GM18870 (cell line): ENCODE data around the gene TMEM200A.

Source experiments
- ATAC-seq: cut with Tn5 transposase; IDR thresholded peaks from one replicate; pipeline ENCODE4 v1.9.1; 2021; ENCODE audit warnings: moderate library complexity; ENCODE audit not compliant: unreplicated experiment

The TMEM200A gene

GRCh38 chr6:130377371-130377770 is 11.6 kb downstream of the TMEM200A start:
- no peak for ATAC-seq

GRCh38 chr6:130377915-130378314 is 12.1 kb downstream of the TMEM200A start:
- no peak for ATAC-seq

DNA sequence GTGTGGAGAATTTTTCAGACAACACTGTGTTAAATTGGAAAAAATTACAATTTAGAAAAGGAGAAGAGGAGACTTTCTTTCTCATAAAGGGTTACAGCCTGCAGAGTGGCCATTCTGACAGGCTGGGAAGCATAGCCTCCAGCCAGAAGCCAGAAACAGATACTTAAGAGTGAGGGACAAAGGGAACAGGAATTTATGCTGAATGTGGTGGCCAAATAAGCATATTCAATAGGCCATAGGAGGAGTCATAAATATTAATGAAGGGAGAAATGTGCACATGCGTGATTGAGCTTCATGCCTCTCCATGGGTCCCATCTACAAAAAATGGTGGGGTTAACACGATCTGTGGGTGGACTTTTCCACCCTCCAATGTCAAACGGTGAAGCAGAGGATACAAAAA is 13.4 kb downstream of the TMEM200A start:
- no peak for ATAC-seq

- ATAC-seq, result no peak
These were observed 15.2 kb downstream of the TMEM200A start for GRCh38 chr6:130381012-130381411.

- ATAC-seq, result peak; percentile 71
These were observed 15.9 kb downstream of the TMEM200A start for GRCh38 chr6:130381459-130382380.

- ATAC-seq, result no peak
These were observed 17.2 kb downstream of the TMEM200A start for GRCh38 chr6:130382872-130383490.

- no peak for ATAC-seq
These were observed 19.4 kb downstream of the TMEM200A start for GRCh38 chr6:130385064-130385695.

GRCh38 chr6:130389142-130389541 is 23.3 kb downstream of the TMEM200A start:
- ATAC-seq, result no peak

DNA sequence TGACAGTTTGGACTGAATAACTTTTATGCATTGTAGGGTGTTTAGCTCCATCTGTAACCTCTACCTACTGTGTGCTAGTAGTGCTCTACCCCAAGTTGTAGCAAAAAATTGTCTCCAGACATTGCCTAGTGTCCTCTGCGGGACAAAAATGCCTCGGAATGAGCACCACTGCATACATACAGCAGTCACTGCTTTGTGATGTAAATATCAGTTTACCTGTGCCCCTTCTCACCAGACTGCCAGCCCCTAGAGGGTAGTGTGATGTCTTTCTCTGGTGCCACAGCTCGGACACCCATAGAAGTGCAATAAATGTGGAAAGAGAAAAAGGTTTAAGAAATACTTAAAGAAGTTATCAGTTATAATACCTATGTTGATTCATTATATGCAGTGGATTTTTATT is 25.1 kb downstream of the TMEM200A start:
- ATAC-seq, result no peak

- no peak for ATAC-seq
These were observed 27.5 kb downstream of the TMEM200A start for GRCh38 chr6:130393306-130393705.

DNA sequence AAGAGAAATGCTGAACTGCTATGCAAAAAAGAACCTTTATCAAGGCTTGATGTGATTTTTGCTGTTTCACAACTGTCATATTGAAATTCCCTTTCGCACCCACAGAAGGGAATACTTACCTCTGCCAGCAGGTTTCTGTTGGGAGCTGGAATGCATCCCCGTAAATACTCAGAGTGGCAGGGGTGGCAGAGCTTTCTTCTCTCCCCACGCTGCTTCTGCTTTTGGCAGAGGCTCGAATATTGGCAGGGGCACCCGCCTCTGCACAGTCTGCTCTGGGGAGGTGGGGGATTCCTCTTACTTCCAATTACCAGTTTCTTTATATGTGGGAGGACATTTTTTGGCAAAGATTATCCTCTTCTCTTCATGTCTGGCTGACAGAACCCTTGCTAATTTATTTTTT is 28.4 kb downstream of the TMEM200A start:
- no peak for ATAC-seq

DNA sequence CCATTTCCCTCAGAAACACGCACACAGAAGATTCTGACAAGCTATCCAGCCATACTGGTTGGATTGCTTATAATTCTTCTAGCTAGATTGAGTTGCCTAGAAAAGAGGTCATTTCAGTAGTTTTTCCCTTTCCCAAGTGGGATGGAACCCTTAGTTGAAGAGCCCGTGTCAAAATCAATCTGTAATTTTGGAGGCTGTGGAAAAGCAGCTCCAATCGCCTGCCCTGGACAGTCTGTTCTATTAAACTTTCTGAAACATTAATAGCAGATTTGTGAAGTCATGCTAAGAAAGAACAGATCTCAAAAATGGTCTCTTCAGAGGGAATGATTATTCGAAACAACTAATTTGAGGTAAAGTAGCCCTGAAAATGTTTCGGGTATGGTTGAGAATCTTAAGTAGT is 29.3 kb downstream of the TMEM200A start:
- no peak for ATAC-seq

DNA sequence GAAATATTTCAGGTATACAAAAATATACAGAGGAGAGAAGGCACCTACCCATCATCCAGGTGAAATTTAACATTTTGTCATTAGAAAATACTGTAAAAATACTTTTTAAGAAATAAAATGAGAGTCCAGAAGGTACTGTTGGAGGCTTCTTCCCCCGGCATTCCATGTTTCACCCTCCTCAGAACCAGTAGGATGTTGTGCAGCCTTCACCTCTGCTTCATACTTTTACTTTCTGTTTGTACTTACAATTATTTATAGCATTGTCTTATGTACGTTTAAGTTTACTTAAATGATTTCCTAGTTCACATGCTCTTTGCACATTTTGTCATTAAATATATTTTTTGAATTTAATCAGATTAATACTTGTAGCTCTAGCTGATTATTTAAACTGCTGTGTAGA is 30.9 kb downstream of the TMEM200A start:
- ATAC-seq, result no peak

GRCh38 chr6:130405549-130405948 is 39.7 kb downstream of the TMEM200A start:
- ATAC-seq, result no peak

DNA sequence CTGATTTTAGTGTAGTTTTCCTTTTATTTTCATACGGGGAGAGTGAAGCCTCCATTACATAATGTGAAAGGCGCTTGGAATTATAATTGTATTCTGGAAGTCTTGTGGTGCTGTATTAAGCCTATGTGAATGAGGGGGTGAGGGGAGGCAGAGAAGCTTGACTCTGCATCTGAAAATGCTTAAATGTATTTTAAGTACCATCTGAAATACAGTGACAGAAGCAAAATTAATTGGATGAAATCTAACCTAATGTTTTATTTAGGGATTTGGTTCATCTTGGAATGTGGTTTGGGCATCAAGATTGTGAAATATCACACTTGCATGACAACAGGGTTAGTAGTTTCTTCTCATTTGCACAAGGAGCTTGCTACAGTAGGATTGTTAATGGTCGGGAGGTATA is 41.2 kb downstream of the TMEM200A start:
- ATAC-seq, result no peak

GRCh38 chr6:130409418-130410100 is 43.7 kb downstream of the TMEM200A start:
- ATAC-seq, result no peak

- ATAC-seq, result no peak
These were observed 45.7 kb downstream of the TMEM200A start for GRCh38 chr6:130411481-130411880.

GRCh38 chr6:130412556-130413290 is 46.9 kb downstream of the TMEM200A start:
- ATAC-seq, result no peak

GRCh38 chr6:130417951-130418350 is 52.1 kb downstream of the TMEM200A start:
- no peak for ATAC-seq

GRCh38 chr6:130420911-130421310 is 55.1 kb downstream of the TMEM200A start:
- ATAC-seq, result no peak

GRCh38 chr6:130421585-130421984 is 55.8 kb downstream of the TMEM200A start:
- ATAC-seq, result no peak
